Measurements from ENCODE around the gene RANBP2.
A peak's percentile ranks its signal among the peaks of the same experiment; 100 is the strongest.

The RANBP2 gene

DNA sequence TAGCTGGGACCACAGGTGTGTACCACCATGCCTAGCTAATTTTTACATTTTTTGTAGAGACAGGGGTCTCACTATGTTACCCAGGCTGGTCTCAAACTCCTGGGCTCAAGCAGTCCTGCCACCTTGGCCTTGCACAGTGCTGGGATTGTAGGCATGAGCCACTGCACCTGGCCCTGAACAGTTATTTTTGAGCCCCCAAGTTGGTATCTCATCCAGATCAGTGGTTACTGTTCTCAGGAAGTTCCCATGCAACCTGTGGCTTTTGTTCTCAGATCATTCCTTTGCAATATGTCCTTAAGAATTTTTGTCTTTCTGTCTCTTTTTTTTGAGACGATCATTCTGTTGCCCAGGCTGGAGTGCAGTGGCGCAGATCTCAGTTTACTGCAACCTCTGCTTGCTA is 59.6 kb downstream of the RANBP2 start:
- no peak for DNase-seq

DNA sequence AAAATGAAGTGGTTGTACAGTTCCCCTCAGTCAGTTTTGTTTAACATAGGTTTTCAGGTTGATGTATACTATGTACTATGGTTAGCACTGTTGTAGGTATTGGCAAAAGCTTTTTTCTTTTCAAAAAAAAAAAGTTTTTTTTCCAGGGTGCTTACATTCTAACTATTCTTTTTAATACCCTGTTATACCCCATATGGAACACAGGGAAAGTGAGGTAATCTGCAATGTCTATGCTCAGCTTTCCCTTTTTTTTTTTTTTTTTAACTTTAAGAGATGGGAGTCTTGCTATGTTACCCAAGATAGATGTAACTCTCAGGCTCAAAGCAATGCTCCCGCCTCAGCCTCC is 66.7 kb downstream of the RANBP2 start:
- no peak for DNase-seq

DNA sequence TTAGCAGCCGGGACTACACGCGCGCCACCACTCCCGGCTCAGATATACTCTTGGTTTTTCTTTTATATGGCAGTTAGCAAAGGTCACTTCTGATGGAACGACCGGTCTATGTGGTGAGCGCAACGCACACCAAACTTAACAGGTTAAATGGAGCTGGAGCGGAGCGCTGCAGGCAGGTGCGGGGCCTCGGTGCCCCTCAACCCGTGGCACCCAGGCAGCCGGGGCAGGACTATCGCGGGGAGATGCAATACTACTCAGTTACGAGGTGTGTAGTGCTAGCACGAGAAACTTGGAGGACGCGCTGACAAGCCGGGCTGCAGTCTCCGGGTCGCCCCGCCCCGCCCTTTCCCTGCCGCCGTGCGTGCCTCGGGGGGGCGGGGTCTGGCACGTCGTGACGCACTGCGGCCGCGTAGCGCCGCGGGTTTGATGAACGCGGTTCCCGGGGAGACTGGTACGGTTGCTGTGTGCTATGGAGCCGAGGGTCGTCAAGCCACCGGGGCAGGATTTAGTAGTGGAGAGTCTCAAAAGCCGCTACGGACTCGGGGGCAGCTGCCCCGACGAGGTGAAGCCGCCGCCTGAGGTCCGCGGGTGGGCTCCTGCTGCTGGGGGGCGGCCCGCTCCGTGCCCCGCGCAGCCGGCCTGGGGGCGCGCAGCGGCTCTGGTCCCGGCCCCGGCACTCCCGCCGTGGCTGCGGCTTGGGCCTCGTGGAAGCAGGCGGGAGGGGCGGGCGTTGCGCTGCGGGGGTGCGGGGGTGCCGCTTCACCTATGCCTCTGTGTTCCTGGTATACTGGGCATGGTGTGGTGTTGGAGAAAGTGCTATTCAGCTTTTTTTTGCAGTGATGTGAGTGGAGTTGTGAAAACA is 67.3 kb downstream of the RANBP2 start, which contains the start of gene CCDC138:
Gene CCDC138, plus strand, starts transcription at position 418 of the 862 bp plus-strand sequence. Its CDS starts 52 bp downstream, at position 470.
- DNase-seq = peak; percentile 90

DNA sequence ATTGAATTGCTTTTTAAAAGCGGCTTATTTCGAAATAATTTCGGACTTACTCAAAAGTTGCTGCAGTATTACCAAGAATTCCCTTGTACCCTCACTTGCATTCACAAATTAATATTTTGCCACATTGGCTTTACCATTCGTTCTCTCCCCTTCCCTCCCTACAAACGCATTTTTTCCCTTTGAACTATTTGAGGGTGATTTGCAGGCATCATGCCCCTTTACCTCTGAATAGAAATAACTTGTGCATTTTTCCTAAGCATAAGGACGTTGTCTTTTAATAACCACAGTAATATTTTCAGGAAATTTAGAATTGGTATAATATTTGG is 67.9 kb downstream of the RANBP2 start:
- DNase-seq = no peak

DNA sequence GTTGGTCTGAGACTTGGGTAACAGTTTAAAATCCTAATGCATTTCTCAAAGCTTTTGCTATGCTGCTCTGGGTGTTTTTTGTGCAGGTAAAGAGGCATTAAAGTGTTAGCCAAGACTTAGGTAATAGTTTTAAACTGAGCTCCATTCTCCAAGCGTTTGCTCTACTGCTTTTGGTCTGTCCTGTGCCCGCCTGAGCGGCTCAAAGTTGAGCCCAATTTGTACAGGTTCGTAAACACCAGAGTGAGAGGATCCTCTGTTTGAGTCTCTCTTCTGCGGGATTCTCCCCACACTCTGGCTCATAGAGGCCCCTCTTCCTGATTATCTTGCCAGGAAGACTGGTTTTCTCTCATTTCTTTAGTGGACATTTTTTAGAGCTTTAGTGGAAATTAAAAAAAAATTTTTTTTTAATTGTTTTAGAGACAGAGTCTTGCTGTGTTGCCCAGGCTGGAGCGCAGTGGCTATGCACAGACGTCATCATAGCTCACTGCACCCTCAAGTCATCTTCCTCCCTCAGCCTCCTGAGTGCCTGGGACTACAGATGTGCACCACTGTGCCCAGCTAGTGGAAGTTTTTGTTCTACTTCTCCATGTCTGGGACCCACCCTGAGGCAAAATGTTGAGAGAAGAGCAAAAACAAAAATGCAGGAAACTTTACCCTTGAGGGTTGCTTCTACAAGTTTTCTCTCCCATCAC is 83.9 kb downstream of the RANBP2 start:
- DNase-seq = no peak

DNA sequence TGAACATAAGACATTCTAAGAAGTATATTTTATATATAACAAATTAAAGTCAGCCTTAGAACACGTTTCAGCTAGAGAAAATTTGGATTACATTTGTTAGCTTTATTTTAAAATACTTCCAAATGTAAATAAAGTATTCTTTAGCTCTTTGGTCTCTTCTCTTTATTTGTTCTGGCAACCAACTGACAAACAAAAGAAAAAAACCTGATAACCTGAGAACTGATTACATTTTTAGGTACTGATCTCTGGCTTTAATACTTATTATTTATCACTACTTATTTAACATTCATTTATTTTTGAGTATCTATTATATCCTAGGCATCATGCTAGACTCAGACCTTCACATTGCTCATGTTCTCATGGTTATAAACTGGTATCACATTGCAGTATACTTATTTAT is 85.8 kb downstream of the RANBP2 start:
- no peak for DNase-seq

DNA sequence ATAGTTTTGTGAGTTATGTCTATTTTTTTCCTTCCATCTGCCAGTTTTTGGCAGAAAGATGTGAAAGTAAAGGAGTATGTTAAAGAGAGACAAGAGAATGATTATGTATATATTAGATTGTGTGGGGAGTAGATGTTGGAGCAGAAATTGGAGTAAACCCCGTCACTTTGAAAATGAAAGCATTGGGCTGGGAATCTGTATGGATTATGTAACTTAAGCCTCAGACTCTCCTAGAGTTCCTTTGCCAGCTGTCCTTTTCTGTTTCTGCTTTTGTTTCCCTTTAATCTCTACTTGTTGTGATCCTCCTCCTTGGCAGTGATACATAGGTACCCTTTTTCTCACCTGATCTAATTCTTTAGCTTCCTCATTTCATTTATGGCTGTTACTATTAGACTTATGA is 86.5 kb downstream of the RANBP2 start:
- DNase-seq = no peak

DNA sequence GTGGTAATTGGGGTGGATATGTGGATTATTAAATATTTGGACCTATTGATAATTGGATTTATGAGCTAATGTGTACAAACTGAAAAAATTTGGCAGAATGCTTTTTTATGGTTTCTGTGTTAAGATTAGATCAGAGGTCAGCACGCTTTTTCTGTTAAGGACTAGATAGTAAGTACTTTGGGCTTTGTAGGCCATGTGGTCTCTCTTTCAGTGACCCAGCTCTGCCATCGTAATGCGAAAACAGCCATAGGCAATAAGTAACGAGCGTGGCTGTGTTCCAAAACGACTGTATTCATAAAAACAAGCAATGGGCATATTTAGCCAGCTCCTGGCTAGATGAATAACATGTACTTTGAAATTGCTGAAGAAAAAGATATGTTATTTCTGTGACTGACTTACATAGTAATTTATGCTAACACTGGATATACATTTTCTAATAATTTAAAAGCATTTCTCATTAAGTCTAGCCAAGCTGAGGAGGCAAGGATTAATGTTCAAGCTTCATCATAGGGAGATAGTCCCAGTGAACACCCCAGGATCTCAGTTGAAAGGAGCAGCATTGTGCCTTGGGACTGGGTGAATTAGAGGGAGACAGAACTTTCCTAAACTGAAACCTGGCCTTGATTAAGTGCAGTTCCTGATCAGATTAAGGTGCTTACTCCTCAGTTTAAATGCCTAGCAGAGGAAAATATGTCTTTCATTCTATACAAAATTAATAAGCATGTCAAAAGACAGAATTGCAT is 87.3 kb downstream of the RANBP2 start:
- no peak for DNase-seq

DNA sequence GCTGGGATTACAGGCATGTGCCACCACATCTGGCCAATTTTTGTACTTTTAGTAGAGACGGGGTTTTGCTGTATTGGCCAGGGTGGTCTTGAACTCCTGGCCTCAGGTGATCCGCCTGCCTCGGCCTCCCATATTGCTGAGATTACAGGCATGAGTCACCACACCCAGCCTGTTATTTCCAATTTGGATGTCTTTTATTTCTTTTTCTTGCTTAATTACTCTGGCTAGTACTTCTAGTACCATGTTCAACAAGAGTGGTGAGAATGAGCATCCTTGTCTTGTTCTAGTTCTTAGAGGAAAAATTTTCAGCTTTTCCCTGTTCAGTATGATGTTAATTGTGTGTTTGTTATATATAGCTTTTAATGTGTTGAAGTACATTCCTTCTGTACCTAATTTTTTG is 90.7 kb downstream of the RANBP2 start:
- no peak for DNase-seq

DNA sequence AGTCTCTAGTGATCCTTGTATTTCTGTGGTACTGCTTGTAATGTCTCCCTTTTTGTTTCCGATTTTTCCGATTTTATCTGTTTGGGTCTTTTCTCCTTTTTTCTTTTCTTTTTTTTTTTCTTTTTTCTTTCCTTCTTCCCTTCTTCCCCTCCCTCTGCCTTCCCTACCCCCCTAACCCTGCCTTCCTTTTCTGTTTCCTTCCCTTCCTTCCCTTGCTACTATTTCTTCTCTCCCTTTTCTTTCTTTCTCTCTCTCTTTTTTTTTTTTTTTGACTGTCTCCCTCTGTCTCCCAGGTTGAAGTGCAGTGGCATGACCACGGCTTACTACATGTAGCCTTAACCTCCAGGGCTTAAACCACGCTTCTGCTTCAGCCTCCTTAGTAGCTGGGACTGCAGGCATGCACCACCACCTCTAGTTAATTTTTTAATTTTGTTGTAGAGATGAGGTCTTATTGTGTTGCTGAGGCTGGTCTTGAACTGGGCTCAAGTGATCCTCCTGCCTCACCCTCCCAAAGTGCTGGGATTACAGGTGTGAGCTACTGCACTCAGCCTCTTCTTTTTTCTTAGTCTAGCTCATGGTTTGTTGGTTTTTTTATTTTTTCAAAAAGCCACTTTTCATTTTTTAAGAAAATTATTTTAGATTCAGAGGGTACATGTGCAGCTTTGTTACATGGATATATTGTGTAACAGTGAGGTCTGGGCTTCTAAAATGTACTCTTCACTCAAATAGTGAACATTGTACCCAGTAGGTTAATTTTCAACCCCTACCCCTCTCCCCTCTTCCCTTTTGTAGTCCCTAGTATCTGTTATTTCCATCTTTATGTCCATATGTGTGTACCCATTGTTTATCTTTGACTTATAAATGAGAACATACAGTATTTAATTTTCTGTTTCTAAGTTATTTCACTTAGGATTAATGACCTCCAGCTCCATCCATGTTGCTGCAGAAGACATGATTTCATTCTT is 92.0 kb downstream of the RANBP2 start:
- no peak for DNase-seq

DNA sequence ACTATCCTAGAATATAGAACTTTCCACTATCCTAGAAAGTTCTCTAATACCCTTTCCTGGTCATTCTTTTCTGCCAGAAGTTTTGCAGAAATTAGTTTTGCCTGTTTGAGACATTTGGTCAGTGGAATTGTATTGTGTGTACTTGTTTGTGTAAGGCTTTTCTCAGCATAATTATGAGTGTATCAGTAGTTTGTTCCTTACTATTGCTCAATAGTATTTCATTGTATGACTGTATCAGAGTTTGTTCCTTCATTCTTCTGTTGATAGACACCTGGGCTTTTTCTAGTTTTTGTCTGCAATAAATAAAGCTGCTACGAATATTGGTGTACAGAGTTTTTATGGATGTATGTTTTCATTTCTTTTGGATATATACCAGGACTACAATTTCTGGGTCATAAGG is 94.5 kb downstream of the RANBP2 start:
- DNase-seq = no peak

DNA sequence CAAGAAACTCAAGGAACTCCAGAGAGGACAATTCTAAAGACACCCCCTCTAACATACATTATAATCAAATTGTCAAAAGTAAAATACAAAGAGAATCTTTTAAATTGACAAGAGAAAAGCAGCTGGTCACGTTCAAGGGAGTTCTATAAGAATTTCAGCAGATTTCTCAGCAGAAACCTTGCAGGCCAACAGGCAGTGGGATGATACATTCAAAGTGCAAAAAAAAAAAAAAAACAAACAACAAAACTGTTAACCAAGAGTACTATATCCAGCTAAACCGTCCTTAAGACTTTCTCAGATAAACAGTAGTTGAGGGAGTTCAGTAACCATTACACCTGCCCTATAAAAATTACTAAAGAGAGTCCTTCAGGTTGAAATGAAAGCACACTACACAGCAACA is 101.2 kb downstream of the RANBP2 start:
- no peak for DNase-seq

DNA sequence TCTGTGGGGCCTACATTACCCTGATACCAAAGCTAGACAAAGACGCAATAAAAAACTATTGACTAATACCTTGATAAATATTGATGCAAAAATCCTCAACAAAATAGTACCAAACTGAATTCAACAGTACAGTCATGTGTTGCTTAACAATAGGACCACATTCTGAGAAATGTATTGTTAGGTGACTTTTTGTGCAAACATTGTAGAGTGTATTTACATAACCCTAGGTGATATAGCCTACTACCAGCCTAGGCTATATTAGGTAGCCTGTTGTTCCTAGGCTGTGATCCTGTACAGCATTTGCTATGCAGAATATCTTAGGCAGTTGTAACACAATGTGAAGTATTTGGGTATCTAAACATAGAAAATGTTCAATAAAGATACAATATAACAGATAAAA is 104.0 kb downstream of the RANBP2 start:
- DNase-seq = no peak

DNA sequence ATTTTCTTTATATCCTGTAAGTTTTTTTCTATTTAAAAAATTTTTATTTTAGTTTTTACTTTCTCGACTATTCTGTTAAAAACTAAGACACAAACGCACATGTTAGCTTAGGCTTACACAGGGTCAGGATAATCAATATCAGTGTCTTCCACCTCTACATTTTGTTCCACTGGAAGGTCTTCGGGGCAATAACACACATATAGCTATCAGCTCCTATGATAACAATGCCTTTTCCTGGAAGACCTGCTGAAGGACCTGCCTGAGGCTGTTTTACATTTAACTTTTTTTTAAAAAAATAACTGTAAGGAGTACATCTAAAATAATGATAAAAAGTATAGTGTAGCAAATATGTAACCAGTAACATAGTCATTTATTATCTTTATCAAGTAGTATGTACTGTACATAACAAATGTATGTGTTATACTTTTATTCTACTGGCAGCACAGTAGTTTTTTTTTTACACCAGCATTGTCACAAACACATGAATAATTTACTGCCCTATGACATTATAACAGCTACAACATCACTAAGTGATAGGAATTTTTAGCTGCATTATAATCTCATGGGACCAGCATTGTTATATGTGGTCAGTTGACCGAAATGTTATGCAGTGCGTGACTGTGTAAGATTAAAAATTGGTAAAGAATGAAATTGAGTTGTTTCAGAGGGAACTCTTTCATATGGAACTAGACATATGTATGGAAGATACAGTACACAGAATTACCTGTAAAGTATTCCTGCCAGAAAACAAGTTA is 105.2 kb downstream of the RANBP2 start:
- no peak for DNase-seq

DNA sequence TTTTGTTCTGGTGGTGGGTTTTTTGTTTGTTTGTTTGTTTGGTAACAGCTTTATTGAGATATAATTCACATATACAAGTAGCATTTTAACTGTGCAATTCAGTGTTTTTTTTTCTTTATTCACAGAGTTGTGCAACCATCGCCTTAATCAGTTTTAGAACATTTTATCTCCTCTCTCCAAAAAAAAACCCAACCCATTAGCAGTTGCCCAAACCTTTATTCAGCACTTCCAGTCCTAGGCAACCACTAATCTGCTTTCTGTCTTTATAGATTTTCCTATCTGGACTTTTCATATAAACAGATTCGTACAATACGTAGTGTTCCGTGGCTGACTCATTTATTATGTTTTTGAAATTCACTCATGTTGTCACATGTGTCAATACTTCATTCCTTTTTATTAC is 106.0 kb downstream of the RANBP2 start:
- DNase-seq = no peak

DNA sequence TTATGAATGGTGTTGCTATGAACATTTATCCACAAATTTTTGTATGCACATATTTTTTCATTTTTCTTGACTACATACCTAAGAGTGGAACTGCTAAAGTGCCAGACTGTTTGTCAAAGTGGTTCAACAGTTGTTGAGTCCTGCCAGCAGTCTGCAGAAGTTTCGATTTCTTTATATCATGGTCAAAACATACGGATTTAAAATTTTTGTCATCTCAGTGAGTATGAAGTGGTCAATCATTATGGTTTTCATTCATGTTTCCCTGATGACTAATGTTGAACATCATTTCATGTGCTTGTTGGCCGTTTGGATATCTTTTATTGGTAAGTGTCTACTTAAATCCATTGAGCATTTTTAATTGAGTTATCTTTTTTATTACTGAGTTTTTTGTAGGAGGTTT is 106.5 kb downstream of the RANBP2 start:
- no peak for DNase-seq

DNA sequence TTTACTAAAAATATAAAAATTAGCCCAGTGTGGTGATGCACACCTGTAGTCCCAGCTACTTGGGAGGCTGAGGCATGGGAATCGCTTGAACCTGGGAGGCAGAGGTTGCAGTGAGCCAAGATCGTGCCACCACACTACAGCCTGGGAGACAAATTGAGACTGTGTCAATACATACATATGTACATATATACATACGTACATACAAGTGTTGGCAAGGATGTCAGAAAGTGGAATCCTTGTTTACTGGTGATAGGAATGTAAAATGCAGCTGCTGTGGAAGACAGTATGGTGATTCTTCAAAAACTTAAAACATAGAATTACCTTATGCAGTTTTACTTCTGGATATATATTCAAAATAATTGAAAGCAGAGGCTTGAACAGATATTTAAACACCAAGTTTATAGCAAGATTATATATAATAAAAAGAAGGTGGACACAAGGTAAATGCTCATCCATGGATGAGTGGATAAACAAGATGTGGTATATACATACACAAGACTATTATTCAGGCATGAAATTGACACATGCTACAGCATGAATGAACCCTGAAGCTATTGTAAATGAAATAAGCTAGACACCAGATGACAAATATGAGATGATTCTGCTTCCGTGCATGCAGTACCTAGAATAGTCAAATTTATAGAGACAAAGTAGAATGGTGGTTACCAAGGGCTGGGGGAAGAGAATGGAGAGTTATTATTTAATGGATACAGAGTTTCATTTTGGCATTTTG is 110.5 kb downstream of the RANBP2 start:
- no peak for DNase-seq

DNA sequence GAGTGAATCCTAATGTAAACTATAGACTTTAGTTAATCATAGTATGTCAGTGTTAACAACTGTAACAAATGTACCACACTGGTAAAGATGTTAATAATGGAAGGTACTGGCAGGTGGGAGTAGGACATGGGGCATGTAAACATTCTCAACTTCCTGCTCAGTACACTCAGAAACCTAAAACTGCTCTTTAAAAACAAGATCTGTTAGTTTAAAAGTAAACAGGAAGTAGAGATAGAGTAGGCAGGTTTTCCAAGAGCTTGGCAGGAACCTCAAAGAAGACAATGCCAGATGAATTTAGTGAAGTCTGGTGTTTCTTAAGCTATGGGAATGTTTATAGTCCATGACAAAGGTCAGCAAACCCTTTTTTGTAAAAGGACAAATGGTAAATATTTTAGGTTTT is 113.9 kb downstream of the RANBP2 start:
- no peak for DNase-seq

DNA sequence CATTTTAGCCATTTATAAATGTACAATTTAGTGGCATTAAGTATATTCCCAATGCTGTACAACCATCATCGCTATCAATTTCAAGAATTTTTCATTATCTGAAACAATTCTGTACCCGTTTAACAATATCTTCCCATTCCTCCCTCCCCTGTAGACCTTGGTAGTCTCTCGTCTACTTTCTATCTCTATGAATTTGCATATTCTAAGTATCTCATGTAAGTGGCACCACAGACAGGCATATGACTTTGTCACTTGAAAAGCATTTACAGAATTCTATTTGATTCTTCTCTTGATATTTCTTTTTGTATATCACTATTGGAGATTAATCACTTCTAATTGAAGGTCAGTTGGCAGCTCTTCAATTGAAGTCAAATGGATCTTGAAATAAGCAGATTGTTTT is 115.3 kb downstream of the RANBP2 start:
- no peak for DNase-seq

DNA sequence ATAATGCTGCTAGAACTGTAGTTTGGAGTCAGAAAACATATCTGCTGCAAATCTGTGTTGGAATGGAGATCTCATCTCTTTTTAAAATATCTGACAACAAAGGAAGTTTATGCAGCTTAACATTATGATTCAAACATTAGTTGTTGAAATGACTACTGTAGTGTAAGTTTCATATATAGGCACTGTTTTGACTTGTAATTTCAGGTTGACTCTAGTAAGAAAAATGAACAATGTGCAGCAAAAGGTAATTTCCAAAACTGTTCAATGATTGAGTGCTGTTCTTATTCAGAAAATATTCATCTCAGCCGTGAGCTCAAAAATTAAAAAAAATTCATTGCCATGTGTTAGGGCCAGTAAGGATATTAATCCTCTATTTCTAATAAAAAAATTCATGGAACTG is 115.8 kb downstream of the RANBP2 start:
- no peak for DNase-seq
